GM18507 (cell line): Measurements from ENCODE around the gene GSTP1.
"Not testable (repeated sequence)": the region's sequence is repeated elsewhere in the genome, so short reads cannot be mapped to it uniquely, and the experiment has no call there.

Experiments used
- DNase-seq: peaks from one replicate; pipeline ENCODE4 v3.0.0; 2011; ENCODE audit warnings: low read depth; ENCODE audit not compliant: insufficient read length; ENCODE audit errors: extremely low spot score
- FAIRE-seq: peaks from 2 replicates; lab custom pipeline; 2011; peaks lifted over from hg19 to GRCh38; lab: Jason Lieb, UNC

GSTP1 gene

DNA sequence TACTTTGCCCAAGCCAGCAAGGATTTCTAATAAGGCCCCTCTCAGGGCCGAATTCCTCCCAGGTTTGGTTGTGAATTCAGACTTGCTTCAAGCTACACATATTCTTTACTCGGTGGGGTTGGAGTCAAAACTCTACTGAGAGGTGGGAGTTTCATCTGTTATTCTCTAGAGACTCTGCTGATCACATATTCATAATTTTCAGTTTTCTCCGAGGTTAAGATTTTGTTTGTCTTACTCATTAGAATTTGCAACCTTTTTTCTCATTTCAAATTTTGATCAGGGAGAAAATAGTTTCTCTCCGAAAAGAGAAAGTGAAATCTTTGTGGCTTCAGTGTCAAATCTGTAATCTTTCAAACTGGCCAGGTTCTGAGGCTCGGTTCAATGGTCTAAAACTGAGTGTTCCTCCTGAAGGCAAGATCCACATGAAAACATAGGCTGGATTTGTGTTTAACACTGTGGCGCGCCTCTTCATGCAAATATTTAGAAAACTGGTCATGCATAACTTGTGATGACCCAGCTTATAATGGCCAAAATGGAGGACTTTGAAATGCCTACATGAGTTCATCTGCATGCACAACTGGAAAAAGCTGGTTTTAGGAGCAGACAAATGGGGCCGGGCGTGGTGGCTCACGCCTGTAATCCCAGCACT is 21.5 kb upstream of the GSTP1 start:
- FAIRE-seq (peak; percentile 93), DNase-seq (peak; percentile 75)

GRCh38 chr11:67562963-67563704 is 20.5 kb upstream of the GSTP1 start:
- no peak for FAIRE-seq

GRCh38 chr11:67563705-67564114 is 19.9 kb upstream of the GSTP1 start:
- not testable (repeated sequence) for DNase-seq, FAIRE-seq

More at GRCh38 chr11:67562963-67563704, 20.5 kb upstream of the GSTP1 start:
- no peak for DNase-seq

GRCh38 chr11:67564230-67564629 is 19.4 kb upstream of the GSTP1 start:
- DNase-seq, result no peak
- no peak for FAIRE-seq

GRCh38 chr11:67571443-67571842 is 12.2 kb upstream of the GSTP1 start:
- DNase-seq (no peak), FAIRE-seq (no peak)

DNA sequence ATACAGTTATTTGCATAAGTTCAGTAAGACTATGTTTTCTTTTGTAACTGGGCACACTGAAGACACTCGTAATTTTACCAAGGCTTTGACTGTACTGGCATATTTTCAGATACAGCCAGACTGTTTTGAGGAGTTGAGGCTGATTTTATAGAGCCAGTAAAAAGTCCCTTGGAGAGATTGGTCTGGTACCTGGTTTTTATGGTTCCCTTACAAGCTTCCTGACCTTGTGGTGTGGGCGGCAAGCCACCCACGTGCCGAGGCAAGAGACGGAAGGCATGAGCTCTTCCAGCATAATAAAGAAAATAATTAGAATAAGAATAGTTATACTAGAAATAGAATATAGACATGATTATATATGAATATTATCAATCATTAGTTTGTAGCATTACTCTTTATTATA is 11.3 kb upstream of the GSTP1 start:
- no peak for FAIRE-seq
- DNase-seq, result no peak

DNA sequence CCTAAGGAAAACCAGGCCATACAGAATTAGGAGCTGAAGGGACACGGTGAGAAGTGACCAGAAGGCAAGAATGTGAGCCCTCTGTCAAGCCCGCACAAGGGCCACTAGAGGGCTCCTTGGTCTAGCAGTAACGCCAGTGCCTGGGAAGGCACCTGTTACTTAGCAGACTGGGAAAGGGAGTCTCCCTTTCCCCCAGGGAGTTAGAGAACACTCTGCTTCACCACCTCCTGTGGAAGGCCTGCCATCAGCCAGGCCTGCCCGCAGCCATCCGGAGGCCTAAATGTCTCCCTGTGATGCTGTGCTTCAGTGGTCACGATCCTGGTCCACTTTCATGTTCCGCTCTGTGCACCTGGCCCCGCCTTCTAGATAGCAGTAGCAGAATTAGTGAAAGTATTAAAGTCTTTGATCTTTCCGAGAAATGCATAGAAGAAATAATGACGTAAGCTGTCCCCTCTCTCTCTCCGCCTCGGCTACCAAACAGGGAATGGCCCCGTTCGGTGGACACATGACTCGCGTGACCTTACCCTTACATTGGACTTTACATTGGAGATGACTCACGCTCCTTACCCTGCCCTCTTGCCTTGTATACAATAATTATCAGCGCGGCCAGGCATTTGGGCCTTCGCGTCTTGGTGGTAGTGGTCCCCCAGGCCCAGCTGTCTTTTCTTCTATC is 10.7 kb upstream of the GSTP1 start:
- no peak for DNase-seq
- peak; percentile 76 for FAIRE-seq

- FAIRE-seq, result no peak
- no peak for DNase-seq
These were observed 8.7 kb upstream of the GSTP1 start for GRCh38 chr11:67574938-67575337.

DNA sequence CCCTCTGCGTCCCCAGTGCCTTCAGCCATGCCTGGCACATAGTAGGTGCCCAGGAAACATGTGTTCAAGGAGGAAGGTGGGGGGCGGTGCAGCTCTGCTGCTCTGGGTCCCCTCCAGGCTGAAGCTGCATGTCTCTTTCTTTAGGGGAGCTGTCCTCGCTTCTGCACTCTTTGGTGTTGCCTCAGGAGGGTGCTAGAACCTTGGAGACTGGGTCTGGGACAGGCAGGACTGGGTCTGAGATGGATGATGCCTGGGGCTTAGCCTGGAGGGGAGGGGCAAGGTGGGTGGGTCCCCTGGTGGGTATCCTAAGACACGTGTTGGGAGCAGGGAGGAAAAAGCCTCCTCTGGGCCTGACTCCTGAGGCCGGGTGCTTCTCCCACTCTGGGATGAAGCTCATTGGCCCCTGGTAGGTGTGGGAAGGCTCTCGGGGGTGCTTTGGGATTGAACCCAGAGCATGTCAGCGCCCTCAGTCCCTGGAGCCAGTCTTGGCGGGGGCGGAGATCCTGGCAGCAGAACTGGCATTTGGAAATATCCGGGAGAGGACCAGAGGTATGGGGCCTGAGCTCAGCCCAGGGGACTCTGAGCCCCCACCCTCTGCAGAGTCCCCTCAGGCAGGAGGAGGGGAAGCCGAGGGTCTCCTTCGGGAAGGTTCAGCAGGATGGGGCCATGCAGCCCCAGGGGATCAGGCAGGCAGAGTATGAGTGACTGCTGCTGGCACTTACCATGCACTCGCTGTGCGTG is 6.7 kb upstream of the GSTP1 start:
- FAIRE-seq, result no peak
- DNase-seq, result no peak

- DNase-seq, result no peak
These were observed 5.7 kb upstream of the GSTP1 start for GRCh38 chr11:67577951-67578350.

DNA sequence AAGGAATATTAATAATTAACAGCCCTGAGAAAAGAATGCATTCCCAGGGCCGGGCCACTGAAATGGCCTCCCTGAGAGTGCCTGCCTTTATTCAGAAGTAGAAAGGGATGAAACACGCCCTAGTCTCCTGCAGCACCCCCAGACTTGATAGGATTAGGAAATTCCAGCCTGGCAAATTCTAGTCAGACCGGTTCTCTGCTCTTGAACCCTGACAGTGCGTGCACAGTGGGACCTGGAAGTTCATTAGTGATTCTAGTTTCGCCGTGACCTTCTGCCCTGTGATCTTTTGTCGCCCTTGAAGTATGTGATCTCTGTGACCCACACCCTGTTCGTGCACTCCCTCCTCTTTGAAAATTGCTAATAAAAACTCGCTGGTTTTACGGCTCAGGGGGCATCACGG is 2.1 kb upstream of the GSTP1 start:
- no peak for FAIRE-seq
- DNase-seq, result no peak

More at GRCh38 chr11:67577951-67578350, 5.7 kb upstream of the GSTP1 start:
- no peak for FAIRE-seq

GRCh38 chr11:67582011-67582410 is 1.6 kb upstream of the GSTP1 start:
- FAIRE-seq (no peak), DNase-seq (no peak)

GRCh38 chr11:67584205-67584880 is 731 bp downstream of the GSTP1 start:
- no peak for FAIRE-seq
- DNase-seq, result no peak

- DNase-seq (no peak), FAIRE-seq (no peak)
These were observed 1.6 kb downstream of the GSTP1 start for GRCh38 chr11:67584881-67585873.

- DNase-seq, result no peak
- FAIRE-seq, result no peak
These were observed 2.3 kb downstream of the GSTP1 start for GRCh38 chr11:67585911-67586310.

DNA sequence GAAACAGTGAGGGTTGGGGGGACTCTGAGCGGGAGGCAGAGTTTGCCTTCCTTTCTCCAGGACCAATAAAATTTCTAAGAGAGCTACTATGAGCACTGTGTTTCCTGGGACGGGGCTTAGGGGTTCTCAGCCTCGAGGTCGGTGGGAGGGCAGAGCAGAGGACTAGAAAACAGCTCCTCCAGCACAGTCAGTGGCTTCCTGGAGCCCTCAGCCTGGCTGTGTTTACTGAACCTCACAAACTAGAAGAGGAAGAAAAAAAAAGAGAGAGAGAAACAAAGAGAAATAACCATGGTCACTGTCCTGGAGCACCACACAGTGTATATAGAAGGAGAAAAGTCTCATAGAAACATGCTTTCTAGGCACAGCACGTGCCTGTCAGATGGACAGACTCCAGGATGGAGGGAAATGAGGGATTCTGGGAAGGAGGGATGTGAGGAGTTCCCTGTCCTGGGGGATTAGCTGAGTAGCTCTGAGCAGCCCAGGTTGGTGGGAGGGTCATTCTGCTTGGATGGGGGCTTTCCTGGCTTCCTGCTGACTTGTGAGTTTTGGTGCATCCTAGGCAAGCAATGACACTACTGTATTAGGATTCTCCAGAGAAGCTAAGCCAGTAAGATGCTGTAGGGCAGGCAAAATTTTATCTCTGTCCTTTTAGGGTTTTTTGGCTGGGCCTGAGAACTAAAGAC is 3.1 kb downstream of the GSTP1 start:
- DNase-seq, result no peak
- FAIRE-seq, result no peak

- FAIRE-seq, result peak; percentile 51
- DNase-seq, result no peak
These were observed 4.5 kb downstream of the GSTP1 start for GRCh38 chr11:67588136-67588503.

DNA sequence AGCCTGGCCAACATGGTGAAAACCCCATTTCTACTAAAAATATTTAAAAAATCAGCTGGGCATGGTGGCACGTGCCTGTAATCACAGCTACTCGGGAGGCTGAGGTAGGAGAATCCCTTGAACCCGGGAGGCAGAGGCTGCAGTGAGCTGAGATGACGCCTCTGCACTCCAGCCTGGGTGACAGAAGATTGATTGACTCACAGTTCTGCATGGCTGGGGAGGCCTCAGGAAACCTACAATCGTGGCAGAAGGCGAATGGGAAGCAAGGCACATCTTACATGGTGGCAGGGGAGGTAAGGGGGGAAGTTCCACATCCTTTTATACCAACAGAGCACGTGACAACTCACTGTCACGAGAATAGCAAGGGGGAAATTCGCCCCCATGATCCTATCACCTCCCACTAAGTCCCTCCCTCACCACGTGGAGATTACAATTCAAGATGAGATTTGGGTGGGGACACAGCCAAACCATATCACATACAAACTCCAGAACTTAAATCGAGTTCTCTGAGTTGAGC is 5.3 kb downstream of the GSTP1 start:
- peak; percentile 9 for FAIRE-seq
- DNase-seq, result not testable (repeated sequence)
